Activated CD4-positive, alpha-beta T cell treated with anti-CD3 and anti-CD28 coated beads, Interleukin-2, Interleukin-4, amounts not matched to agents 100 ng/mL and 50 ng/mL, durations not matched to agents 16 hours and 8 hours (primary cell): ENCODE results near the gene AGPS.
"Not testable (repeated sequence)": the region's sequence is repeated elsewhere in the genome, so short reads cannot be mapped to it uniquely, and the experiment has no call there.

Experiments
- DNase-seq: peaks from one replicate; pipeline ENCODE4 v3.0.0-alpha.2; 2020; ENCODE audit warnings: low spot score

Gene AGPS

DNA sequence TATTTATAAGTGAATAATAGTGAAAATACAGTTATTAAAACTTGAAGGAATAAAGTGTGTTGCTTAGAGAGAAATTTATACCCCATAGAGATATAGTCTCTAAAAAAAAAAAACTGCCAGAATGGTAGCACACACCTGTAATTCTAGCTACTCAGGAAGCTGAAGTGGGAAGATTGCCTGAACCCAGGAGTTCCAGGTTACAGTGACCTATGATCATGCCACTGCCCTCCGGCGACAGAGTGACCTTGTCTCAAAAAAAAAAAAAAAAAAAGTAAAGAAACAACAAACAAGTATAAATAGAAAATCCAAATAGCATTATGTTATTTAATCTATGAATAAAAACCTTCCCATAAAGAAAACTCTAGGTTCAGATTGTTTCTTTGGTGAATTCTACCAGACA lies 7.4 kb upstream of the AGPS start:
- no peak for DNase-seq

DNA sequence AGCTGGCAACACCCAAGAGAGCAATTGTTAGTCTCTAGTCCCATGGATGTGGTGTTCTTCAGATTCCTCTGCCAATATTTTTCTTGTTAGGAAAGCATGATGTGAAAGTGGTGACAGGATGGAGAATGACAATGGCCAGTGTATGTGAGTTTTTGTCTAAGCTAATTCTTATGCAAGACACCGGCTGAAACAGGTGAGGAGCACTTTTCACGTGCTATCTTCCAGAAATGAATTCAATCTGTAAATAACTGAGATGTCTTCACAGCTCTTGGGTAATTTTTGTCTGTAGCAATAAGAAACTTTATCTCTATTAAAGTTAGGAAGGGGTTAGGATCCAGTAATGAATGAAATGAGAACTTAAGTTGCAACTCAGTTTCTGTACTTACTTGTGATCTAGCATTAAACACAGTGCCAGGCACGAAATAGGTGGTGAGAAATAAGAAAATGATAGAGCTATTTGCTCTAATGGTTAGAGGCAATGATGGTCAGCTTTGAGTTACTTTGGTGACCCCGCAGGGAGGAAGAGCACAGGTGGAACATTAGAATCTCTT lies 676 bp upstream of the AGPS start:
- no peak for DNase-seq

DNA sequence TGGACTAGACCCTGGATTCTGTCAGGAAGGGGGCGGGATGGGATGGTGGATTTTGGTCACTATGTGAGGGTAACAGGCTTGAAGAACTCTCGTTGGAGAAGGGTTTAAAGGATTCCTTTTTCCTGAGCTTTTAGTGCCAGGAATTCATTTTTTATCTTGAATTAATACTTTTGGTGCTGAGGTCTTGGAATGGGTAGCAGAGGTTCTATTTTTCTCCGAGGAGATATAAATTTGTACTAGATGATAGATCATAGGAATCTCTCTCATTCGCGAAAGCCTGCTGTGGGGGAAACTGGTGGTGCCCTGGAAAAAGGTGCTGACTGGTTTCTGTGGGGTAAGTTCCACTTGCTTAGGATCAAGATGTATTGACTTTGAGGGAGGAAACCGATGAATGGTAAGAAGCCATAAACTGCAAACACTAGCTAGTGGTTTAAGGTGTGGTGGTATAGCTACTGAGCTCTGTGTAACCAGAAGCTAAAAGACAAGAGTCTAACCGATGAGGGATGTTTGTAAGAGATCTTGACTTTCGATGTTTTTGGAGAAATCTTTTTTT lies 706 bp downstream of the AGPS start:
- DNase-seq = peak; percentile 23

GRCh38 chr2:177393824-177394593 lies 1.4 kb downstream of the AGPS start:
- no peak for DNase-seq

DNA sequence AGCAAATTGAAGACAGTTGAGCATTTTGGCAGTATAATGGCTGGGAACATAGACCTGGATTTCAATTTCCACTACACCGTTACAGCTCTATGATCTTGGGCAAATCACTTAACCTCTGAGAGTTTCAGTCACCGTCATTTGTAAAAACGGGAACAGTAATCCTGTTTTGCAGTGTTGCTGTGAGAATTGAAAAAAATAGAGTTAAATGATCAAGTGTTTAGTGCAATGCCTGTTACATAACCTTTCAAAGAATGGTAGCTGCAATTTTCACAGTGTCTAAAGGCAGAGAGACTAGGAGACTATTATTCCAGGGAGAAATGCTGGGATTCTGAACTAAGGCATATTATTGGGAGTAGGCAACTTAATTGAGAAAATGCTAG lies 2.0 kb downstream of the AGPS start:
- DNase-seq = peak; percentile 14

GRCh38 chr2:177395351-177396065 lies 2.9 kb downstream of the AGPS start:
- DNase-seq = no peak

DNA sequence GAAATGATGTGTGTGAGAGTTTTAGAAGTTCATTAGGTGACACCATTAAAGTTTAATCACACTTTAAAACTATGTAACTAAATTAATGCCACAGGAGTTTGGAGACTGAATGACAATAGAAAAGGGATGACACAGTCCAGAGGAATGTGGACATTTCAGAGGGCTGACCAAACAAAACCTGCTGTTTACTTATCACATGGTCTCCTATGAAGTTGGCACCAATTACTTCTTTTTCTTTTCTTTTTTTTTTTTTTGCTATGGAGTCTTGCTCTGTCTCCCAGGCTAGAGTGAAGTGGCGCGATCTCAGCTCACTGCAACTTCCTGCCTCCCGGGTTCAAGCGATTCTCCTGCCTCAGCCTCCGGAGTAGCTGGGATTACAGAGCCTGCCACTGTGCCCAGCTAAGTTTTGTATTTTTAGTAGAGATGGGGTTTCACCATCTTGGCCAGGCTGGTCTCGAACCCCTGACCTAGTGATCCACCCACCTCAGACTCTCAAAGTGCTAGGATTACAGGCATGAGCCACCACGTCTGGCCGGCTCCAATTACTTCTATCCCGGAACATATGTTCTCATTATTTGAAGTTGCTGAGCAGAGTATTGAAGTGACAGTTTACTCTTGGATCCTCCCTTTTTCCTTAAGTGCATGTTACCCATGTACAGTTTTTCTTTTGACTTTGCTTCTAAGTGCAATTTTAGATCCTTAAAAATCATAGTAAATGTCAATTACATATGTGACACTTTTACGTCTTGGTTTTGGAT lies 4.3 kb downstream of the AGPS start:
- no peak for DNase-seq

GRCh38 chr2:177397481-177398289 lies 5.1 kb downstream of the AGPS start:
- DNase-seq = peak; percentile 49

GRCh38 chr2:177398290-177398683 lies 5.7 kb downstream of the AGPS start:
- no peak for DNase-seq

- DNase-seq = no peak
Measured at GRCh38 chr2:177398791-177399190, 6.2 kb downstream of the AGPS start.

DNA sequence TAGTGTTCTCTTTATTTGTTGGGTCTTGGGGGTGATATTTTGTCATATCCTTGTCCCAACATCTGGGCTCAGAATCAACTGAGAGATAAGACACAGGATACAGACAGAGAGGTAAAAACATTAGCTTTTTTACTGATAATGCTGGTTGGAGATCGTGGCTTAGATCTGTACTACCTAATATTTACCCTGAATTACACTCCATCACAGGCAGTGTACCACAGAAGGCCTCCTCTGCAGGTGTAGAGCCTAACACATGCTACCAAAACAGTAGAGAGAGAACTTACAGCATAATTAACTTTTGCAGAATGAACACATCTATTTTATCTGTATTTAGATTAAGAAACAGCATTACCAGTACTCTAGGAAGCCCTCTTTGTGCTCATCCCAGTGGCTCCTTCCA lies 6.8 kb downstream of the AGPS start:
- DNase-seq = no peak

GRCh38 chr2:177400337-177400923 lies 7.9 kb downstream of the AGPS start:
- no peak for DNase-seq

GRCh38 chr2:177402096-177402495 lies 9.5 kb downstream of the AGPS start:
- DNase-seq = no peak

- no peak for DNase-seq
Measured at GRCh38 chr2:177403838-177404237, 11.3 kb downstream of the AGPS start.

DNA sequence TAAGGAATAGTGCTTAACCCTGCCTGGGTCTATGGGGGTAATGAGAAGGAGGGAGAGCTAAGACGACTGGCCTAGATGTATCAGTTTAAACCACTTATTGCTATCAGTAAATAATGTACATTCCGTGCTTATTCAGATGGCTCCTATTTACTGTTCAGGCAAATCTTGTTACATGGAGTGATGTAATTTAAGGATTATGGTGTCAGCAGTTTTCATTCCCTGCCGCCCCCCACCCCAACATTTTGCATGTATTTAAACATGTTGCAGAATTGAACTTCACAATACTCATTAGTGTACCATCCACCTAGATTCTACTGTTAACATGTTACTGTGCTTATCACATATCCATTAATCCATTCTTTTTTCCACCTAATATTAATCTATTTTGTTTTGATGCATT lies 11.7 kb downstream of the AGPS start:
- no peak for DNase-seq

DNA sequence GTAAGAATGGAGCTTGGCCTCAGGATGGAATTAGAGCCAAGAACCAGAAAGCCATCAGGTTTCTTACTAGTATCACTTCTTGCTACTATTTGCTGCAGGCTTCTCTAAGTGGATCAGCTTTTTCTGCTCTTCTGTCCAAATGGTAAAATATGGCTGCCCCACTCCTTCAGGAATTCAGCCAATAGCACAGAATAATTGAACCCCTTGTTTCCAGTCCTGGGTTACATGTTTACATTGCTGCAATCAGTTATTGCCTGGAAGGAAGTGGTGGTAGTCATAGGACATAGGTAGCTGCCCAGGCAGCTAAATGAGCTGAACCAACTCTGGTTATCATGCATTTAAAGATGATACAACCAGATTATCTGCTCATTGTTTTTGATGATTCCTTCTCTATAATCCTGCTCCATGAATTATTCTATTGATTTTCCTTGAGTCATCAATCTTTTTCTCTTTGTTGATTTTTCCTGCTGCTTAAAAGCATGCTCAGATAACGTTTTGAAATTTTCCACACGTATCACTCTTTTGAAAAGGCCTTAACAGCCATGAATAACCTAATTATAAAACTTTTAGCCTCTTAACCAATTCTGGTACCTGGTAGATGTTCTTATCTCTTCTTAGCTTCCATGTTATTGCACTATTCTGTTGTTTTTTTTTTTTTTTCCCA lies 12.6 kb downstream of the AGPS start:
- no peak for DNase-seq

DNA sequence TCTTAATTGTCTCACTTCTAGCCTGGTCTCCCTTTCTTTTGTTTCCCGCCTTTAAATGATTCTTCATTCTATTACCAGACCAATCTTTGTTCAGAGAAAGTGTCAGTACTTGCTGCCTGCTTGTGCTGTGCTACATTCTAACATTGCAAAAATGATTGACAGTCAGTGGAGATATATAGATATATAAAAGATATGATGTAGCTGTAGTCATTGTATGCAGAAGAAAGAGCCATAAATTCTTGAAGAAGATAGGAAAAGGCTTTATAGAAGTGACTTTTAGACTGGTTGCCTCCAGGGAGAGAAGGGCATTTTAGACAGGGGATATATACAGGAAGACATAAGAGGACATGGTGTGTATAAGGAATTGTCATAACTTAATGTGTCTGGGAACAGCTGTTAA lies 13.6 kb downstream of the AGPS start:
- DNase-seq = no peak

GRCh38 chr2:177407031-177407430 lies 14.5 kb downstream of the AGPS start:
- DNase-seq = no peak

DNA sequence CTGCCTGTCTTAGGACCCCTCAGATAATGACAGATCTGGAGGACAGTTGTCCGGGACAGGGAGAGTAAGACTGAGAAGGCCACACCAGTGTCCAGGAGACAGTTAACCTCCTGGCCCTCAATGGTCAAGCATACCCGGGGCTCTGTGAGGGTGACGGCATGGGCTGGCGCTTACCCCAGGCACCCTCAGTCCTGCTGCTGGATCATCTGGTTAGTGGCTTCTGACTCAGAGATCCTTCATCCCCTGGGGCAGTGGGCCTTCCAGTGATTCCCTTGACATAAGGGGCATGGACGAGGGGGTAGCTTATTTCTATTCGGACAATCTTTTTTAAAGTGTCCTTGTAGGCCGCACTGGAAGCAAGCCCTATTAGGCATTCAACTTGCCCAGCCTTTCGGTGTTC lies 18.1 kb downstream of the AGPS start:
- DNase-seq = not testable (repeated sequence)

GRCh38 chr2:177413703-177414102 lies 21.1 kb downstream of the AGPS start:
- no peak for DNase-seq

DNA sequence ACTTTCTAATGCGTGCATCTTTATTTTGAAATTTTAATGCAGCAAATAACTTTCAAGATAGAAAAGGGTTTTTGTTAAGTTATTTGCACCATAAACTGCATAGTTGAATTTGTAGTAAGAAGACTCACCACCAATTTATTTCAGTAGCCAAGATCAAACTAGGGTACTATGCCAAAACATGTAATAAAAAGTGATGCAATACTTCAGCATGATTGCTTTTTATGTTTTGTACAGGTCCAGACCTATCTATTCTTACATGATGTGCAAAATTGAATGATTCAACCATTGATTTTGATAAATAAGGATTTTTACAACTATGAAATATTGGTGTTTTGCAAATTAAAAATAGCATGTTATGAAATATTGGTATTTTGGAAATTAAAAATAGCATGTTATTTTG lies 26.7 kb downstream of the AGPS start:
- DNase-seq = no peak
